ENCODE measurements around the gene MAPT.
A peak's percentile ranks its signal among the peaks of the same experiment; 100 is the strongest.

The MAPT gene

DNA sequence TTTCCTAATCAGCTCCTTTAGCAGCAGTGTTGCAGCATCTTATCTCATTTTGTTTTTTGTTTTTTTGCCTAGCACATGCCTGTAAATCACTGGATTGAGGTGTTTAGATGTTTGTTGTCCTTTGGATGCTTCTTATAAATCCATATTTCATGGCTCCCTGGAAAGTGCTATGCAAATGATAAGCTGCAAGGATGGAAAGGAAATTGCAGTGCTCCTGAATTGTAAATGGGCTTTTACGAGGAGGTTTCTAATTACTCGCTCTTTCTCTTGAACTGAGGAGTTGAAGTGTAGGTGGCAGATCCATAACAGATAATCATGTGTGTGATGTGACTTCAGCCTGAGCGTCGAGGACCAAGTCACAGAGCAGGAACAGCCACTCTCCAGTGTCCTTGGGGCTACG is 45.0 kb downstream of the MAPT start:
- DNase-seq (ENCODE audit: extremely low read depth, low read depth) = no peak
- TF ChIP-seq, protein P1, sequence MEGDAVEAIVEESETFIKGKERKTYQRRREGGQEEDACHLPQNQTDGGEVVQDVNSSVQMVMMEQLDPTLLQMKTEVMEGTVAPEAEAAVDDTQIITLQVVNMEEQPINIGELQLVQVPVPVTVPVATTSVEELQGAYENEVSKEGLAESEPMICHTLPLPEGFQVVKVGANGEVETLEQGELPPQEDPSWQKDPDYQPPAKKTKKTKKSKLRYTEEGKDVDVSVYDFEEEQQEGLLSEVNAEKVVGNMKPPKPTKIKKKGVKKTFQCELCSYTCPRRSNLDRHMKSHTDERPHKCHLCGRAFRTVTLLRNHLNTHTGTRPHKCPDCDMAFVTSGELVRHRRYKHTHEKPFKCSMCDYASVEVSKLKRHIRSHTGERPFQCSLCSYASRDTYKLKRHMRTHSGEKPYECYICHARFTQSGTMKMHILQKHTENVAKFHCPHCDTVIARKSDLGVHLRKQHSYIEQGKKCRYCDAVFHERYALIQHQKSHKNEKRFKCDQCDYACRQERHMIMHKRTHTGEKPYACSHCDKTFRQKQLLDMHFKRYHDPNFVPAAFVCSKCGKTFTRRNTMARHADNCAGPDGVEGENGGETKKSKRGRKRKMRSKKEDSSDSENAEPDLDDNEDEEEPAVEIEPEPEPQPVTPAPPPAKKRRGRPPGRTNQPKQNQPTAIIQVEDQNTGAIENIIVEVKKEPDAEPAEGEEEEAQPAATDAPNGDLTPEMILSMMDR (IDR thresholded peaks at IDR 0.05; ENCODE audit: low read depth, low read length, missing control alignments) = no peak

DNA sequence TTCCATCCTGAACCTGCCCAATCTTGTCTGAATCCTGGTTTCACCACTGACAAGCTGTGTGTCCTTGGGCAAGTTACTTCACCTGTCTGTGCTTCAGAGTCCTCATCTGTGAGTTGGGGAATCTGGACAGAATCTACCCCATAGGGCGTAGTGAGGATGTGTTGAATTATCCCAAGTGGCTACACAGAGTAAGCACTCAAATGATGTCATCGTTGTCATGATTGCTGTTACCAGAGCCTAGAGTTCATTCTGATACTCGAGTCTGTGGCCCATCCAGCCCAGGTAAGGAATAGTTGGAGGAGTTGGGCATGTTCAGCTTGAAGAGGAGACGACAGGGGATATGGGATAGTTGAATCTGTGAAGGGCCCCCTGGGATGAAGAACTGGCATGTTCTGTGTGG is 45.9 kb downstream of the MAPT start:
- TF ChIP-seq, protein P1 (IDR thresholded peaks at IDR 0.05; ENCODE audit: low read depth, low read length, missing control alignments) = no peak
- no peak for DNase-seq (ENCODE audit: extremely low read depth, low read depth)
- no peak overlapping the region for H3K4me3 ChIP-seq (replicated peaks; ENCODE audit: low read depth, low read length)

More for the DNA sequence above, 45.0 kb downstream of the MAPT start:
- H3K4me3 ChIP-seq (replicated peaks; ENCODE audit: low read depth, low read length) = no peak overlapping the region

DNA sequence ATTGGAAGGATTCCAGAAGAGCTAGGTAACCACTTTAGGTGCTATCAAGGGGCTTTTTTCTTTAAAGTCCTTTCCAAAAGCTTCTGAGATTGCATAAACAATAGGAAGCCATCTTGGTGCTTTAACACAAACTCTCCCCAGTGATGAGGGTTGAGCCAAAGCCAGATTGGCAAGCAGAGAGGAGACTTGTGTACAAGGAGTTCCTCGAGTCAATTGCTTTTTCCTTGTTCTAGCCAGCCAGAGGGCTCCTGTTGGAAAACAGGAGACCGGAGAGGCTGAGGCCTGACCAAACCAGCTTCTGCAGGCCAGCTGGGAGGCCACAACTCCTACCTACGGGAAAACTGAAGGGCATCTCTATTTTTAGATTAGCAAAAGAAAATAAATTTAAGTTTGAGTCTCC is 46.5 kb downstream of the MAPT start:
- DNase-seq (ENCODE audit: extremely low read depth, low read depth) = no peak
- TF ChIP-seq, protein P1 (IDR thresholded peaks at IDR 0.05; ENCODE audit: low read depth, low read length, missing control alignments) = no peak
- no peak overlapping the region for H3K4me3 ChIP-seq (replicated peaks; ENCODE audit: low read depth, low read length)

DNA sequence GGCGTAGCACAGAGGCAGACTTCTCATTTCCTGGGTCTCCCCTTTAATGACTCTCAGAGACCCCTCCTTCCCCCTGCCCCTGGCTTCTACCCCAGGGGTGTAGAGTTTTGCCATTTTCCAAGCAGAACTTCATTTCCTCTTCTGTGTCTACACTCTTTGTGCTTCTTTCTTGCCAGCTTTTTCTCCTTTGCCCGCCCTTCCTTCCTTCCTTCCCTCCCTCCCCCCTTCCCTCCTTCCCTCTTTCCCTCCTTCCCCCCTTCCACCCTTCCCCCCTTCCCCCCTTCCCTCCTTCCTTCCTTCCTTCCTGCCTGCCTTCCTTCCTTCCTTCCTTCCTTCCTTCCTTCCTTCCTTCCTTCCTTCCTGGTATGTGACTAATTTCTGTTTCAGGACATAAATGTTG is 47.0 kb downstream of the MAPT start:
- no peak overlapping the region for H3K4me3 ChIP-seq (replicated peaks; ENCODE audit: low read depth, low read length)
- TF ChIP-seq, protein P1 (IDR thresholded peaks at IDR 0.05; ENCODE audit: low read depth, low read length, missing control alignments) = no peak
- DNase-seq (ENCODE audit: extremely low read depth, low read depth) = no peak

DNA sequence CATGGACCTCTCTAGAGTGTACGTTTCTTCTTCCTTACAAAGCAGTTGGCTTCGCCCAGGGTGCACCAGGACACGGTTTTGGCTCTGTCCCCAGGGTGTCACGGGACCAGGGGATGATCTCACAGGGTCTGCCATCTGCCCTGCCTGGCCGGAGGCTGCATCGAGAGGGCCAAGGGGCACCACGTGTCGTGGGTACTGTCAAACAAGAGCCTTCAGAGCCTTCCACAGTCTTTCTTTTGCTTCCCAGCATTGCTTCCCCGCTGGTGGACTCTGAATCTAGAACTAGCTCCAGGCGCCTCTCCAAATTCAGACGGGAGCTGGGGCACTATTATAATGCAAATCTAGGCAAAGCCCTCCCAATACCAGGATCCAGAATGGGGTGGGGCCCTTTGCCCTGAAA is 47.9 kb downstream of the MAPT start:
- no peak overlapping the region for H3K4me3 ChIP-seq (replicated peaks; ENCODE audit: low read depth, low read length)
- DNase-seq (ENCODE audit: extremely low read depth, low read depth) = peak; percentile 4
- TF ChIP-seq, protein P1 (IDR thresholded peaks at IDR 0.05; ENCODE audit: low read depth, low read length, missing control alignments) = no peak

DNA sequence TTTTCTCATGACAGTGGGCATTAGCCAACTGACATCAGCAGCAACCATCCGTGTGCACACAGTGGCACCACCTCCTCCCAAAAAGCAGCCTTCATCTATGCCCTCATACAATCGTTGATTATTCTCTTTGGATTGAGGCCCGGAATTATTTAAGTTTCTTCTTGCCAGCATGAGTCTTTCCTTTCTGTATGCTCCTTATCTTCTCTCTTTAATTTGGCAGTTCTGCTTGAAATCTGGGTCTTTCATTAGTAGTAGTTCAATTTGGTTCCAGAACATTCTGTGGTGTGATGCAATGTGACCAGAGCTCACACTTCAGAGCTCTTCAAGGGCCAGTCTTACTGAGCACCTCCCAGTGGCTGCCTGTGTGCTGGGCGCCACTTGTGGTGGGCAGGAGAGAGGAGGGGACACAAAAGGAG is 52.5 kb downstream of the MAPT start:
- H3K4me3 ChIP-seq (replicated peaks; ENCODE audit: low read depth, low read length) = no peak overlapping the region
- TF ChIP-seq, protein P1 (IDR thresholded peaks at IDR 0.05; ENCODE audit: low read depth, low read length, missing control alignments) = no peak
- DNase-seq (ENCODE audit: extremely low read depth, low read depth) = no peak

DNA sequence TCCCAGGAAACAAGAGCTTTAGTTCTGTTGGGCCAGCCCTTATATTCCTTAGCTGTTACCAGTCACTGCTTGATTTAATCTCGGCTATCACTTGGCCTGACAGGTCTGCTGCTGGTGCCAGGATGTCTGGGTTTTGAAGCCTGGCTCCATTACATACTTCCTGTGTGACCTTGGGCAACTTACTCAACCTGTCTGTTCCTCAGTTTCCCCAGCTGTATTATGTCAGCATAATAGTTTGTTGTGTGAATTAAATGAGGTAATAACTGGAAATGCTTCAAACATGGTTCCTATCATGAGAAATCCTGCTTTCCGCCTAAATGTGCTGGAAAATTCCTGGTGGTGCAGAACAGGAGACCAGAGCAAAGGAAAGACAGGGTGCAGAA is 54.1 kb downstream of the MAPT start:
- no peak for DNase-seq (ENCODE audit: extremely low read depth, low read depth)
- TF ChIP-seq, protein P1 (IDR thresholded peaks at IDR 0.05; ENCODE audit: low read depth, low read length, missing control alignments) = no peak
- H3K4me3 ChIP-seq (replicated peaks; ENCODE audit: low read depth, low read length) = no peak overlapping the region

All from HFF-Myc (cell line).